ENCODE measurements around the gene STIM1.
"Not testable (repeated sequence)": the region's sequence is repeated elsewhere in the genome, so short reads cannot be mapped to it uniquely, and the experiment has no call there.

The STIM1 gene

GRCh38 chr11:3894128-3894731 is 38.8 kb downstream of the STIM1 start:
- Mint-ChIP-seq H3K4me3 (peak overlapping the region; percentile 0), H3K4me1 (ENCODE audit: low read depth) (peaks cover 28% of the 10 kb centered on the region), H3K27me3 (ENCODE audit: low read depth) (no peaks in the 10 kb centered on the region), H3K36me3 (ENCODE audit: low read depth) (peaks cover 8% of the 10 kb centered on the region), H3K9me3 (peaks cover 4% of the 10 kb centered on the region), H3K27ac (peak overlapping the region; percentile 43)

GRCh38 chr11:3896644-3897043 is 41.2 kb downstream of the STIM1 start:
- H3K4me1 Mint-ChIP-seq (ENCODE audit: low read depth), result peaks cover 35% of the 10 kb centered on the region
- H3K36me3 Mint-ChIP-seq (ENCODE audit: low read depth), result peaks cover 8% of the 10 kb centered on the region
- H3K27me3 Mint-ChIP-seq (ENCODE audit: low read depth), result no peaks in the 10 kb centered on the region
- H3K27ac Mint-ChIP-seq, result no peak overlapping the region
- H3K4me3 Mint-ChIP-seq, result no peak overlapping the region
- peaks cover 4% of the 10 kb centered on the region for H3K9me3 Mint-ChIP-seq

- not testable (repeated sequence) for H3K4me3 Mint-ChIP-seq; H3K27ac Mint-ChIP-seq; H3K9me3 Mint-ChIP-seq; H3K27me3 Mint-ChIP-seq (ENCODE audit: low read depth); H3K36me3 Mint-ChIP-seq (ENCODE audit: low read depth)
- peaks cover 46% of the 10 kb centered on the region for H3K4me1 Mint-ChIP-seq (ENCODE audit: low read depth)
Measured at GRCh38 chr11:3900230-3900629, 44.8 kb downstream of the STIM1 start.

- H3K27ac Mint-ChIP-seq, result no peak overlapping the region
- H3K9me3 Mint-ChIP-seq, result peaks cover 4% of the 10 kb centered on the region
- H3K4me1 Mint-ChIP-seq (ENCODE audit: low read depth), result peaks cover 51% of the 10 kb centered on the region
- no peaks in the 10 kb centered on the region for H3K27me3 Mint-ChIP-seq (ENCODE audit: low read depth)
- H3K36me3 Mint-ChIP-seq (ENCODE audit: low read depth), result peaks cover 2% of the 10 kb centered on the region
- H3K4me3 Mint-ChIP-seq, result no peak overlapping the region
Measured at GRCh38 chr11:3901249-3902025, 46.0 kb downstream of the STIM1 start.

GRCh38 chr11:3902441-3902840 is 47.0 kb downstream of the STIM1 start:
- H3K4me3 Mint-ChIP-seq, result no peak overlapping the region
- H3K4me1 Mint-ChIP-seq (ENCODE audit: low read depth), result peaks cover 58% of the 10 kb centered on the region
- H3K27ac Mint-ChIP-seq, result peak overlapping the region; percentile 32
- H3K9me3 Mint-ChIP-seq, result no peaks in the 10 kb centered on the region
- no peaks in the 10 kb centered on the region for H3K36me3 Mint-ChIP-seq (ENCODE audit: low read depth)
- H3K27me3 Mint-ChIP-seq (ENCODE audit: low read depth), result no peaks in the 10 kb centered on the region

- Mint-ChIP-seq H3K9me3 (no peaks in the 10 kb centered on the region), H3K4me1 (ENCODE audit: low read depth) (peaks cover 63% of the 10 kb centered on the region), H3K36me3 (ENCODE audit: low read depth) (no peaks in the 10 kb centered on the region), H3K27me3 (ENCODE audit: low read depth) (no peaks in the 10 kb centered on the region), H3K27ac (no peak overlapping the region), H3K4me3 (no peak overlapping the region)
Measured at GRCh38 chr11:3903207-3903896, 47.9 kb downstream of the STIM1 start.

GRCh38 chr11:3904228-3904627 is 48.8 kb downstream of the STIM1 start:
- H3K4me3 Mint-ChIP-seq, result peak overlapping the region; percentile 14
- H3K27me3 Mint-ChIP-seq (ENCODE audit: low read depth), result no peaks in the 10 kb centered on the region
- peaks cover 63% of the 10 kb centered on the region for H3K4me1 Mint-ChIP-seq (ENCODE audit: low read depth)

GRCh38 chr11:3905080-3905953 is 49.9 kb downstream of the STIM1 start:
- Mint-ChIP-seq H3K9me3 (no peaks in the 10 kb centered on the region), H3K4me1 (ENCODE audit: low read depth) (peaks cover 63% of the 10 kb centered on the region), H3K4me3 (peak overlapping the region; percentile 38), H3K27me3 (ENCODE audit: low read depth) (no peaks in the 10 kb centered on the region), H3K27ac (peak overlapping the region; percentile 74), H3K36me3 (ENCODE audit: low read depth) (no peaks in the 10 kb centered on the region)

More at GRCh38 chr11:3904228-3904627, 48.8 kb downstream of the STIM1 start:
- Mint-ChIP-seq H3K36me3 (ENCODE audit: low read depth) (no peaks in the 10 kb centered on the region), H3K9me3 (no peaks in the 10 kb centered on the region), H3K27ac (peak overlapping the region; percentile 74)

GRCh38 chr11:3906166-3906565 is 50.7 kb downstream of the STIM1 start:
- peaks cover 62% of the 10 kb centered on the region for H3K4me1 Mint-ChIP-seq (ENCODE audit: low read depth)
- H3K36me3 Mint-ChIP-seq (ENCODE audit: low read depth), result no peaks in the 10 kb centered on the region

GRCh38 chr11:3907590-3907989 is 52.1 kb downstream of the STIM1 start:
- Mint-ChIP-seq H3K36me3 (ENCODE audit: low read depth) (peaks cover 3% of the 10 kb centered on the region), H3K4me1 (ENCODE audit: low read depth) (peaks cover 56% of the 10 kb centered on the region), H3K27ac (peak overlapping the region; percentile 18), H3K4me3 (no peak overlapping the region), H3K27me3 (ENCODE audit: low read depth) (no peaks in the 10 kb centered on the region), H3K9me3 (no peaks in the 10 kb centered on the region)

More at GRCh38 chr11:3906166-3906565, 50.7 kb downstream of the STIM1 start:
- Mint-ChIP-seq H3K27ac (no peak overlapping the region), H3K27me3 (ENCODE audit: low read depth) (no peaks in the 10 kb centered on the region), H3K9me3 (no peaks in the 10 kb centered on the region), H3K4me3 (no peak overlapping the region)

GRCh38 chr11:3909901-3910300 is 54.4 kb downstream of the STIM1 start:
- H3K27ac Mint-ChIP-seq, result no peak overlapping the region
- peaks cover 3% of the 10 kb centered on the region for H3K36me3 Mint-ChIP-seq (ENCODE audit: low read depth)
- H3K9me3 Mint-ChIP-seq, result no peaks in the 10 kb centered on the region
- H3K4me3 Mint-ChIP-seq, result no peak overlapping the region
- no peaks in the 10 kb centered on the region for H3K27me3 Mint-ChIP-seq (ENCODE audit: low read depth)
- peaks cover 42% of the 10 kb centered on the region for H3K4me1 Mint-ChIP-seq (ENCODE audit: low read depth)

- Mint-ChIP-seq H3K4me3 (no peak overlapping the region), H3K4me1 (ENCODE audit: low read depth) (peaks cover 28% of the 10 kb centered on the region), H3K27ac (no peak overlapping the region), H3K9me3 (no peaks in the 10 kb centered on the region), H3K36me3 (ENCODE audit: low read depth) (peaks cover 3% of the 10 kb centered on the region), H3K27me3 (ENCODE audit: low read depth) (no peaks in the 10 kb centered on the region)
Measured at GRCh38 chr11:3911908-3912505, 56.5 kb downstream of the STIM1 start.

GRCh38 chr11:3913921-3914320 is 58.5 kb downstream of the STIM1 start:
- H3K4me3 Mint-ChIP-seq, result no peak overlapping the region
- H3K27me3 Mint-ChIP-seq (ENCODE audit: low read depth), result no peaks in the 10 kb centered on the region
- peaks cover 36% of the 10 kb centered on the region for H3K4me1 Mint-ChIP-seq (ENCODE audit: low read depth)
- no peaks in the 10 kb centered on the region for H3K9me3 Mint-ChIP-seq
- H3K36me3 Mint-ChIP-seq (ENCODE audit: low read depth), result peaks cover 10% of the 10 kb centered on the region
- no peak overlapping the region for H3K27ac Mint-ChIP-seq

GRCh38 chr11:3914805-3915204 is 59.3 kb downstream of the STIM1 start:
- H3K36me3 Mint-ChIP-seq (ENCODE audit: low read depth), result peaks cover 15% of the 10 kb centered on the region
- peaks cover 44% of the 10 kb centered on the region for H3K4me1 Mint-ChIP-seq (ENCODE audit: low read depth)
- H3K27me3 Mint-ChIP-seq (ENCODE audit: low read depth), result no peaks in the 10 kb centered on the region
- no peaks in the 10 kb centered on the region for H3K9me3 Mint-ChIP-seq
- H3K27ac Mint-ChIP-seq, result peak overlapping the region; percentile 74
- no peak overlapping the region for H3K4me3 Mint-ChIP-seq
